DND-41 (cell line): ENCODE data around the gene SLC24A2.

Source experiments
- ATAC-seq: fragments of 200-7000 bp; cut with Tn5 transposase; 3 replicates; pipeline ENCODE4 v1.9.1; 2021; ENCODE audit warnings: low read depth; ENCODE audit not compliant: insufficient read depth
- DNase-seq: peaks from one replicate; pipeline ENCODE4 v3.0.0-alpha.2; 2020
- H2AFZ ChIP-seq: 2 replicates; pipeline ENCODE4 v1.6.0; 2012; ENCODE audit warnings: low read depth, low read length
- H3K27ac ChIP-seq: 2 replicates; pipeline ENCODE4 v1.5.1; 2012; ENCODE audit warnings: low read length, inconsistent platforms
- H3K27me3 ChIP-seq: fragments of 200-600 bp; sonication (generic); 2 replicates; pipeline ENCODE4 v1.6.0; 2012; ENCODE audit warnings: low read length, mild to moderate bottlenecking, inconsistent platforms; ENCODE audit not compliant: insufficient read depth, poor library complexity
- H3K36me3 ChIP-seq: 2 replicates; pipeline ENCODE4 v1.5.1; 2012; ENCODE audit warnings: low read length, inconsistent platforms; ENCODE audit not compliant: insufficient read depth
- H3K4me1 ChIP-seq: 2 replicates; pipeline ENCODE4 v1.5.1; 2012; ENCODE audit warnings: mild to moderate bottlenecking, low read length; ENCODE audit not compliant: insufficient read depth
- H3K4me2 ChIP-seq: 2 replicates; pipeline ENCODE4 v1.6.0; 2012; ENCODE audit warnings: mild to moderate bottlenecking, moderate library complexity, low read length, inconsistent platforms; ENCODE audit not compliant: insufficient read depth
- H3K4me3 ChIP-seq, 2 experiments: fragments of 200-600 bp in 1 of 2; shearing (Covaris generic) in 1 of 2; 2 replicates each; pipeline ENCODE4 v1.5.1; 2012 to 2016; ENCODE audit warnings: inconsistent platforms in 2 of 2, low read length in 2 of 2, mild to moderate bottlenecking in 2 of 2, low read depth in 1 of 2, moderate library complexity in 1 of 2
- H3K79me2 ChIP-seq: 2 replicates; pipeline ENCODE4 v1.6.0; 2012; ENCODE audit warnings: low read length, inconsistent platforms; ENCODE audit not compliant: insufficient read depth
- H3K9ac ChIP-seq: 2 replicates; pipeline ENCODE4 v1.6.0; 2012; ENCODE audit warnings: low read depth, mild to moderate bottlenecking, inconsistent platforms, low read length, moderate library complexity
- H3K9me3 ChIP-seq: 2 replicates; pipeline ENCODE4 v1.5.1; 2012; ENCODE audit warnings: low read length, moderate library complexity, mild to moderate bottlenecking, inconsistent platforms; ENCODE audit not compliant: insufficient read depth, severe bottlenecking
- H4K20me1 ChIP-seq: 2 replicates; pipeline ENCODE4 v1.6.0; 2012; ENCODE audit warnings: low read length; ENCODE audit not compliant: insufficient read depth
- EZH2 ChIP-seq: IDR thresholded peaks from 3 replicates; pipeline ENCODE4 v1.6.1; 2012; ENCODE audit warnings: borderline replicate concordance, low read depth, mild to moderate bottlenecking, moderate library complexity, low read length, inconsistent platforms; ENCODE audit not compliant: severe bottlenecking
- TF ChIP-seq, protein P1 (sequence below): IDR thresholded peaks from 2 replicates; pipeline ENCODE4 v1.5.1; 2012; ENCODE audit warnings: borderline replicate concordance, low read length, moderate library complexity, mild to moderate bottlenecking; ENCODE audit not compliant: poor library complexity, severe bottlenecking; ENCODE audit errors: extremely low read depth

The SLC24A2 gene

DNA sequence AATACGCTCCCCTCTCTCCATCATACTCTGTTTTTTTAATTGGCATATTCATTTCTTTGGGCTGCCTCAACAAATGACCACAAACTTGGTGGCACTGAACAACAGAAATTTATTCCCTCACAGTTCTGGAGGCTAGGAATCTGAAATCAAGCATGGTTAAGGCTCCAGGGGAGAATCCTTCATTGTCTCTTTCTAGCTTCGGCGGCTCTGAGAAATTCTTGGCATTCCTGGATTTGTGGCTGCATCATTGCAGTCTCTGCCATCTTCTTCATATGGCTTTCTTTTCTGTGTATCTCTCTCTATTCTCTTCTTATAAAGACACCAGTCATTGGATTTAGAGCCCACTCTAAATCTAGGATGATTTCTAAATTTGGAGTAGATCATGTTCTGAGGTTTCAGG is 10.9 kb upstream of the SLC24A2 start:
- Histone ChIP-seq H3K79me2 (no peaks in the 10 kb centered on the region), H4K20me1 (no peaks in the 10 kb centered on the region), H2AFZ (no peak overlapping the region), H3K4me3 (no peak overlapping the region), H3K27ac (no peak overlapping the region), H3K27me3 (peaks cover 7% of the 10 kb centered on the region), H3K9me3 (no peaks in the 10 kb centered on the region), H3K36me3 (no peaks in the 10 kb centered on the region), H3K4me1 (no peaks in the 10 kb centered on the region), H3K9ac (no peak overlapping the region), H3K4me2 (no peak overlapping the region)
- DNase-seq (no peak), ATAC-seq (no peak)
- TF ChIP-seq EZH2 = no peak
- TF ChIP-seq, protein P1, sequence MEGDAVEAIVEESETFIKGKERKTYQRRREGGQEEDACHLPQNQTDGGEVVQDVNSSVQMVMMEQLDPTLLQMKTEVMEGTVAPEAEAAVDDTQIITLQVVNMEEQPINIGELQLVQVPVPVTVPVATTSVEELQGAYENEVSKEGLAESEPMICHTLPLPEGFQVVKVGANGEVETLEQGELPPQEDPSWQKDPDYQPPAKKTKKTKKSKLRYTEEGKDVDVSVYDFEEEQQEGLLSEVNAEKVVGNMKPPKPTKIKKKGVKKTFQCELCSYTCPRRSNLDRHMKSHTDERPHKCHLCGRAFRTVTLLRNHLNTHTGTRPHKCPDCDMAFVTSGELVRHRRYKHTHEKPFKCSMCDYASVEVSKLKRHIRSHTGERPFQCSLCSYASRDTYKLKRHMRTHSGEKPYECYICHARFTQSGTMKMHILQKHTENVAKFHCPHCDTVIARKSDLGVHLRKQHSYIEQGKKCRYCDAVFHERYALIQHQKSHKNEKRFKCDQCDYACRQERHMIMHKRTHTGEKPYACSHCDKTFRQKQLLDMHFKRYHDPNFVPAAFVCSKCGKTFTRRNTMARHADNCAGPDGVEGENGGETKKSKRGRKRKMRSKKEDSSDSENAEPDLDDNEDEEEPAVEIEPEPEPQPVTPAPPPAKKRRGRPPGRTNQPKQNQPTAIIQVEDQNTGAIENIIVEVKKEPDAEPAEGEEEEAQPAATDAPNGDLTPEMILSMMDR = no peak

DNA sequence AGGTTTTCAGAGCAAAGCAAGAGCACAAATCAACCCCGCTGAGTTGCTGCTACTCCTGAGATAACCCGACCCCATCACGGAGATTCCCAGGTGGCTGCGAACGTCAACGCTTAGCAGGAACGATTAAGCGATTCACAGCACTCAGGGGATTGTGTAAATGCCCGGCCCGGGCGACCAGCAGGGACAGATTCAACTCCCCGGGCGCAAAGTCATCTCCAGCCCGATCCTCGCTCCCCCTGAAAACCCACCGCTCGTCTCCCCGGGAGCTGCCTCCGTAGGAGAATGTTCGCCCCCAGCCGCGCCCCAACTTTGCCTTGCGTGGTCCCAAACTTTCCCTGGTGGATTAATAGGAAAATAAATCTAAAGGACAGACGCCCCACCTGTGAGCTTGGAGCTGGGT is 685 bp downstream of the SLC24A2 start:
- Histone ChIP-seq H4K20me1 (no peaks in the 10 kb centered on the region), H3K27me3 (no peaks in the 10 kb centered on the region), H3K9me3 (no peaks in the 10 kb centered on the region), H3K27ac (no peak overlapping the region), H3K9ac (no peak overlapping the region), H3K4me3 (no peak overlapping the region), H3K4me1 (no peaks in the 10 kb centered on the region), H3K36me3 (no peaks in the 10 kb centered on the region), H2AFZ (no peak overlapping the region), H3K79me2 (no peaks in the 10 kb centered on the region), H3K4me2 (no peak overlapping the region)
- no peak for TF ChIP-seq EZH2
- TF ChIP-seq, protein P1 = no peak
- ATAC-seq (no peak), DNase-seq (no peak)

DNA sequence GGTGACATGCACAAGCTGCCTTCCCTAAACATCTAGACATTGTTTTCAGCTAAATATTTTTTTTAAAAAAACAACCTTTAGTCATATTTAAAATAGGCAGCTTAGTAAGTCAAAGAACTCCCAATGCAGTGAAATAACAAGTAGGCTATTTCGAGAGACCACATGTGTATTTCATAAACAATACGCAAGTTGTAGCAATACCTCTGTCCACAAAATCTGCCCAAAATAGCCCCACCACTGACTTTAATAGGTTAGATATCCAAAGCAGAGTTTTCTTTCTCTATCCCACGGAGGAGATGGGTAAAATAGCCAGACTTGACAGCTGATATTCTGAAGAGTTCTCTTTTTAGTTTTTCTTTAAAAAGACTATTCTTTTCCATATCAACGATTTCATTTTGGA is 1.2 kb downstream of the SLC24A2 start:
- Histone ChIP-seq H3K9ac (no peak overlapping the region), H4K20me1 (no peaks in the 10 kb centered on the region)
- DNase-seq = no peak

DNA sequence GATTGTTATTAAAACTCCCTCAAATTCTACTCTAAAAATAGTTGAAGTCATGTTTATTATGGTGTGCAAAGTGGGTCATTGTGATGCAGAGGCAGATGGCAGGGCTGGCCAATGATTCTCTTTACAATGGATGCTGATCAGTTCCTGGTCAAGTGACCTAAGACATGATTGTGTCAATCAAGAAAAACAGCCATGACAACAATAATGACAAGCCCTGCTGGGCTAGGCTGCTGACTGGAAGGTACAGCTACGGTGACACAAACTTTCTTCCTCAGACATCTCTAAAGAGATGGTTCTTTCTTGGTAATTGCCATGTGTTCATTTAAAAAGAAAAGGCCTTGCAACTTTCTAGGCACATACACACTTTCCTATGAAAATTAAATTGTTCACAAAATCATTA is 3.6 kb downstream of the SLC24A2 start:
- Histone ChIP-seq H3K9ac (no peak overlapping the region), H3K9me3 (no peaks in the 10 kb centered on the region), H3K79me2 (no peaks in the 10 kb centered on the region), H4K20me1 (no peaks in the 10 kb centered on the region), H2AFZ (no peak overlapping the region), H3K27me3 (no peaks in the 10 kb centered on the region), H3K4me2 (no peak overlapping the region), H3K27ac (no peak overlapping the region), H3K36me3 (no peaks in the 10 kb centered on the region), H3K4me1 (no peaks in the 10 kb centered on the region), H3K4me3 (no peak overlapping the region)
- no peak for DNase-seq
- TF ChIP-seq, protein P1 = no peak
- TF ChIP-seq EZH2 = no peak
- no peak for ATAC-seq

More for the DNA sequence above, 1.2 kb downstream of the SLC24A2 start:
- no peaks in the 10 kb centered on the region for H3K36me3 ChIP-seq
- H3K4me1 ChIP-seq = no peaks in the 10 kb centered on the region
- no peak for ATAC-seq
- H3K27ac ChIP-seq = no peak overlapping the region
- H3K4me2 ChIP-seq = no peak overlapping the region
- no peaks in the 10 kb centered on the region for H3K27me3 ChIP-seq
- no peak overlapping the region for H3K4me3 ChIP-seq
- no peaks in the 10 kb centered on the region for H3K9me3 ChIP-seq
- H2AFZ ChIP-seq = no peak overlapping the region
- no peak for TF ChIP-seq EZH2
- H3K79me2 ChIP-seq = no peaks in the 10 kb centered on the region
